SK-N-MC (cell line): ENCODE measurements around the gene EFR3B.
"Not testable (repeated sequence)": the region's sequence is repeated elsewhere in the genome, so short reads cannot be mapped to it uniquely, and the experiment has no call there.

Experiments
- EZH2 ChIP-seq: fragments of 200-600 bp; sonication (generic); IDR thresholded peaks from one replicate; pipeline ENCODE4 v1.6.1; 2017; ENCODE audit warnings: antibody characterized with exemption
- FOXP2 ChIP-seq: optimal IDR thresholded peaks from 2 replicates; pipeline ENCODE3; 2011; ENCODE audit warnings: mild to moderate bottlenecking, moderate library complexity; ENCODE audit not compliant: insufficient read depth; ENCODE audit errors: extremely low read length, control extremely low read depth
- POLR2AphosphoS5 ChIP-seq: IDR thresholded peaks from 2 replicates; pipeline ENCODE4 v1.6.1; 2012; ENCODE audit warnings: mild to moderate bottlenecking, low read depth, low read length, borderline replicate concordance

DNA sequence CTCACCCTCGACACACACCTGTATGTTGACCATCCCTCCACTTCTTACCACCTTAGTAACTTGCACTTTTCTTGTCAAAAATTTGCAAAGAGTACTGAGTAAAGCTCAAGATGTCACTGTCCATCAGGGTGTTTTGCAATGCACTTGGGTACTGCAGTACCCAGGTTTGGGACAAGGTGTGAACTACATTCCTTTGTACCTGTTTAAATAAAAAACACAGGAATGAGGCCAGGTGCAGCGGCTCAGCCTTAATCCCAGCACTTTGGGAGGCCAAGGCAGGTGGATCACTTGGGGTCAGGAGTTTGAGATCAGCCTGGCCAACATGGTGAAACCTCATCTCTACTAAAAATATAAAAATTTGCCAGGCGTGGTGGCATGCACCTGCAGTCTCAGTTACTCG is 98.7 kb downstream of the EFR3B start:
- not testable (repeated sequence) for TF ChIP-seq POLR2AphosphoS5, FOXP2, EZH2
